H1 (cell line): ENCODE results near the gene DLL3. TPM values are rescaled to one million over a fixed set of nuclear protein-coding genes. Genes with fewer than 3 reads are reported as not detected.

Experiments
- CTCF ChIA-PET: fragments of 300-600 bp; sonication (Branson Sonifier 250); formaldehyde crosslinking; loops from one replicate; lab custom pipeline; 2021; ENCODE audit not compliant: partially characterized antibody; lab: Charles Lee
- POLR2A ChIA-PET: fragments of 300-600 bp; sonication (Branson Sonifier 250); formaldehyde crosslinking; loops from one replicate; lab custom pipeline; 2021; ENCODE audit warnings: inconsistent platforms; ENCODE audit not compliant: partially characterized antibody; lab: Charles Lee
- DNase-seq, 2 experiments: peaks; one replicate each; pipeline versions ENCODE4 v3.0.0 to v3.0.0-alpha.2; 2010 to 2022; ENCODE audit warnings: low spot score in 2 of 2, low read depth in 1 of 2, mixed read lengths in 1 of 2
- FAIRE-seq: peaks from 2 replicates; lab custom pipeline; 2011; peaks lifted over from hg19 to GRCh38; lab: Jason Lieb, UNC
- H2AFZ ChIP-seq: 2 replicates; pipeline ENCODE4 v1.8.1; 2012; ENCODE audit warnings: low read length, inconsistent platforms
- H2AK5ac ChIP-seq: 2 replicates; pipeline ENCODE4 v1.6.1; 2013; ENCODE audit warnings: low read depth, low read length
- H2BK120ac ChIP-seq: replicated peaks from 2 replicates; pipeline ENCODE3; 2013; ENCODE audit warnings: low read depth, low read length, inconsistent platforms
- H2BK12ac ChIP-seq: 2 replicates; pipeline ENCODE4 v1.6.1; 2013; ENCODE audit warnings: low read depth, low read length
- H2BK15ac ChIP-seq: 2 replicates; pipeline ENCODE4 v1.6.1; 2013; ENCODE audit warnings: low read length
- H2BK20ac ChIP-seq: 2 replicates; pipeline ENCODE4 v1.6.1; 2013; ENCODE audit warnings: low read length
- H2BK5ac ChIP-seq: 2 replicates; pipeline ENCODE4 v1.6.1; 2013; ENCODE audit warnings: low read depth, low read length
- H3K14ac ChIP-seq: 2 replicates; pipeline ENCODE4 v1.6.1; 2013; ENCODE audit warnings: inconsistent platforms; ENCODE audit not compliant: insufficient read length
- H3K18ac ChIP-seq: 2 replicates; pipeline ENCODE4 v1.6.1; 2013; ENCODE audit warnings: low read length; ENCODE audit errors: extremely low read depth
- H3K23ac ChIP-seq: 2 replicates; pipeline ENCODE4 v1.6.1; 2013; ENCODE audit warnings: inconsistent platforms; ENCODE audit not compliant: insufficient read length
- H3K23me2 ChIP-seq: 2 replicates; pipeline ENCODE4 v1.6.1; 2013; ENCODE audit warnings: low read depth, low read length
- H3K27ac ChIP-seq: 2 replicates; pipeline ENCODE4 v1.6.1; 2011; ENCODE audit warnings: low read depth, low read length, inconsistent platforms
- H3K27me3 ChIP-seq, 4 experiments: replicated peaks in 1 of 4; 1 replicate in 1 of 4; 2 replicates in 3 of 4; pipeline versions ENCODE4 v1.6.1 to v1.8.1; 2011 to 2013; ENCODE audit warnings: low read length in 3 of 4, mild to moderate bottlenecking in 3 of 4, inconsistent platforms in 2 of 4, mixed read lengths in 2 of 4, moderate library complexity in 1 of 4; ENCODE audit not compliant: control insufficient read depth in 3 of 4, insufficient read depth in 3 of 4; ENCODE audit errors: extremely low read depth in 1 of 4
- H3K36me3 ChIP-seq, 4 experiments: 2 replicates each; pipeline versions ENCODE4 v1.6.1 to v1.8.1; 2011 to 2013; ENCODE audit warnings: mild to moderate bottlenecking in 4 of 4, low read length in 3 of 4, moderate library complexity in 2 of 4, control low read depth in 1 of 4, inconsistent platforms in 1 of 4; ENCODE audit not compliant: insufficient read depth in 4 of 4, control insufficient read depth in 2 of 4
- H3K4ac ChIP-seq: replicated peaks from 2 replicates; pipeline ENCODE3; 2013; ENCODE audit warnings: low read length, low read depth, mixed read lengths, inconsistent platforms; ENCODE audit not compliant: insufficient read length
- H3K4me1 ChIP-seq, 4 experiments: replicated peaks in 1 of 4; 1 replicate in 1 of 4; 2 replicates in 3 of 4; pipeline versions ENCODE4 v1.6.1 to v1.8.1; 2011 to 2013; ENCODE audit warnings: low read length in 3 of 4, inconsistent platforms in 2 of 4, mixed read lengths in 1 of 4; ENCODE audit not compliant: insufficient read depth in 4 of 4, control insufficient read depth in 3 of 4
- H3K4me2 ChIP-seq, 2 experiments: 2 replicates each; pipeline versions ENCODE4 v1.6.1 to v1.8.1; 2011 to 2013; ENCODE audit warnings: low read depth in 2 of 2, low read length in 2 of 2, control low read depth in 1 of 2, inconsistent platforms in 1 of 2, mild to moderate bottlenecking in 1 of 2; ENCODE audit not compliant: insufficient read depth in 1 of 2
- H3K4me3 ChIP-seq, 4 experiments: fragments of 200-600, 300-600 bp in 1 of 4; sonication (generic), shearing (Covaris generic), sonication (Bioruptor Twin) in 1 of 4; 2 replicates each; pipeline versions ENCODE4 v1.5.1 to v1.8.1; 2011 to 2016; ENCODE audit warnings: low read length in 4 of 4, low read depth in 3 of 4, control low read depth in 2 of 4, inconsistent platforms in 2 of 4, mild to moderate bottlenecking in 2 of 4, mixed read lengths in 1 of 4, moderate library complexity in 1 of 4; ENCODE audit not compliant: insufficient read depth in 2 of 4; ENCODE audit errors: extremely low read depth in 1 of 4
- H3K56ac ChIP-seq: replicated peaks from 2 replicates; pipeline ENCODE3; 2013; ENCODE audit warnings: low read depth, mild to moderate bottlenecking, mixed read lengths, low read length, inconsistent platforms; ENCODE audit not compliant: insufficient read length
- H3K79me1 ChIP-seq: 2 replicates; pipeline ENCODE4 v1.6.1; 2013; ENCODE audit warnings: low read depth, low read length, control low read depth
- H3K79me2 ChIP-seq, 2 experiments: 2 replicates each; pipeline versions ENCODE4 v1.6.1 to v1.8.1; 2012 to 2013; ENCODE audit warnings: low read length in 2 of 2, mild to moderate bottlenecking in 2 of 2, inconsistent platforms in 1 of 2; ENCODE audit not compliant: insufficient read depth in 2 of 2, control insufficient read depth in 1 of 2
- H3K9ac ChIP-seq, 4 experiments: replicated peaks in 1 of 4; 1 replicate in 1 of 4; 2 replicates in 3 of 4; pipeline versions ENCODE4 v1.6.1 to v1.8.1; 2011 to 2013; ENCODE audit warnings: low read depth in 3 of 4, low read length in 3 of 4, control low read depth in 2 of 4, mild to moderate bottlenecking in 2 of 4, moderate library complexity in 2 of 4, inconsistent platforms in 1 of 4; ENCODE audit errors: extremely low read depth in 1 of 4
- H3K9me3 ChIP-seq, 2 experiments: 2 replicates each; pipeline versions ENCODE4 v1.6.1 to v1.8.1; 2012 to 2013; ENCODE audit warnings: mild to moderate bottlenecking in 2 of 2, moderate library complexity in 2 of 2, control low read depth in 1 of 2, inconsistent platforms in 1 of 2, low read depth in 1 of 2, low read length in 1 of 2, mixed read lengths in 1 of 2; ENCODE audit not compliant: insufficient read depth in 2 of 2
- H4K20me1 ChIP-seq, 2 experiments: replicated peaks in 1 of 2; 2 replicates each; pipeline versions ENCODE3 to v1.8.1; 2011 to 2013; ENCODE audit warnings: inconsistent platforms in 2 of 2, low read length in 2 of 2, mild to moderate bottlenecking in 1 of 2; ENCODE audit not compliant: insufficient read depth in 2 of 2, control insufficient read depth in 1 of 2
- H4K5ac ChIP-seq: 2 replicates; pipeline ENCODE4 v1.6.1; 2013; ENCODE audit warnings: low read length, low read depth, mixed read lengths, inconsistent platforms; ENCODE audit not compliant: insufficient read length
- H4K8ac ChIP-seq: 2 replicates; pipeline ENCODE4 v1.8.0; 2013; ENCODE audit warnings: mild to moderate bottlenecking, moderate library complexity, low read length, inconsistent platforms; ENCODE audit not compliant: insufficient read depth; ENCODE audit errors: extremely low read depth
- H4K91ac ChIP-seq: replicated peaks from 2 replicates; pipeline ENCODE3; 2013; ENCODE audit warnings: low read length, mixed read lengths, inconsistent platforms; ENCODE audit not compliant: insufficient read length
- CBX5 ChIP-seq: fragments of 300-800, 300-1000 bp; sonication (generic); IDR thresholded peaks from 2 replicates; pipeline ENCODE4 v1.7.1; 2016; ENCODE audit warnings: antibody characterized with exemption, low read length, low read depth
- CEBPB ChIP-seq: IDR thresholded peaks from 2 replicates; pipeline ENCODE4 v1.6.1; 2012; ENCODE audit warnings: low read depth, low read length
- CHD1 ChIP-seq: IDR thresholded peaks from 2 replicates; pipeline ENCODE4 v1.6.1; 2012; ENCODE audit warnings: low read depth, low read length, improper control_type of control experiment
- KDM4A ChIP-seq: IDR thresholded peaks from one replicate; pipeline ENCODE4 v1.7.1; 2012; ENCODE audit warnings: low read depth, mild to moderate bottlenecking, moderate library complexity, low read length, inconsistent platforms; ENCODE audit not compliant: severe bottlenecking
- KDM5A ChIP-seq: fragments of 200-600 bp; IDR thresholded peaks from 2 replicates; pipeline ENCODE4 v1.7.1; 2012; ENCODE audit warnings: mild to moderate bottlenecking, low read length, inconsistent platforms, mixed read lengths
- PHF8 ChIP-seq: fragments of 200-600 bp; sonication (generic); conservative IDR thresholded peaks from 2 replicates; pipeline ENCODE4 v1.7.1; 2012; ENCODE audit warnings: low read depth, mild to moderate bottlenecking, inconsistent platforms, low read length, moderate library complexity
- POLR2A ChIP-seq, 2 experiments: IDR thresholded peaks; 1 replicate in 1 of 2; 2 replicates in 1 of 2; pipeline ENCODE4 v1.6.1; 2011; ENCODE audit warnings: low read depth in 2 of 2, low read length in 2 of 2, mild to moderate bottlenecking in 2 of 2; ENCODE audit errors: control extremely low read depth in 1 of 2
- RXRA ChIP-seq: IDR thresholded peaks from 2 replicates; pipeline ENCODE4 v1.6.1; 2011; ENCODE audit warnings: low read depth, mild to moderate bottlenecking, low read length, moderate library complexity; ENCODE audit not compliant: insufficient read depth
- SIN3A ChIP-seq, 2 experiments: IDR thresholded peaks in 1 of 2; conservative IDR thresholded peaks in 1 of 2; 2 replicates each; pipeline ENCODE4 v1.6.1; 2011 to 2012; ENCODE audit warnings: low read length in 2 of 2, improper control_type of control experiment in 1 of 2, low read depth in 1 of 2, mild to moderate bottlenecking in 1 of 2
- SP4 ChIP-seq: IDR thresholded peaks from 2 replicates; pipeline ENCODE4 v1.6.1; 2012; ENCODE audit warnings: low read length, inconsistent platforms
- SUZ12 ChIP-seq: fragments of 200-600 bp; sonication (generic); IDR thresholded peaks from 2 replicates; pipeline ENCODE4 v1.6.1; 2012; ENCODE audit warnings: mild to moderate bottlenecking, inconsistent platforms, low read length, moderate library complexity, mixed read lengths
- TAF1 ChIP-seq: IDR thresholded peaks from 2 replicates; pipeline ENCODE4 v1.6.1; 2011; ENCODE audit warnings: mild to moderate bottlenecking, low read depth, low read length
- WGBS, 2 experiments: shearing (Covaris generic) in 1 of 2; methylation state at CpG; one replicate each; pipeline versions ENCODE4 v1.1.6 to v1.1.7; 2013 to 2015; ENCODE audit warnings: low lambda C conversion rate in 2 of 2, mixed read lengths in 2 of 2, inconsistent platforms in 1 of 2, low coverage in 1 of 2, missing lambda C conversion rate in 1 of 2; ENCODE audit not compliant: insufficient replicate concordance in 2 of 2, insufficient coverage in 1 of 2, insufficient read length in 1 of 2; ENCODE audit errors: extremely low coverage in 1 of 2, missing lambda C conversion rate in 1 of 2; 5-methylcytosine and 5-hydroxymethylcytosine counted together
- polyA plus RNA-seq, 7 experiments: library from polyadenylated mRNA; depleted of rRNA in 3 of 7; stranded (reverse) in 5 of 7; unstranded in 2 of 7; fragments of >200 nt in 5 of 7; fragments of 200-250 nt in 2 of 7; gene quantifications; 1 replicate in 5 of 7; 2 replicates in 1 of 7; 4 replicates in 1 of 7; pipeline versions ENCODE4 v1.2.1 to v1.2.3, GENCODE V29; 2011 to 2013; ENCODE audit warnings: missing spikeins in 2 of 7, mixed read lengths in 2 of 7
- total RNA-seq: library from RNA; stranded (reverse); fragmentation: NEBNext Ultra II Directional; extraction: Animal tissue kit (Norgen Biotek cat#: 25700); gene quantifications from 2 replicates; pipeline ENCODE4 v1.2.1, GENCODE V29; 2021

Gene DLL3
- total and polyA plus RNA-seq, 2 of the 8 experiments (the other 6 are each of a cell fraction or from before 2014, with no cell fraction given), result 12.2 to 13.8 TPM

DNA sequence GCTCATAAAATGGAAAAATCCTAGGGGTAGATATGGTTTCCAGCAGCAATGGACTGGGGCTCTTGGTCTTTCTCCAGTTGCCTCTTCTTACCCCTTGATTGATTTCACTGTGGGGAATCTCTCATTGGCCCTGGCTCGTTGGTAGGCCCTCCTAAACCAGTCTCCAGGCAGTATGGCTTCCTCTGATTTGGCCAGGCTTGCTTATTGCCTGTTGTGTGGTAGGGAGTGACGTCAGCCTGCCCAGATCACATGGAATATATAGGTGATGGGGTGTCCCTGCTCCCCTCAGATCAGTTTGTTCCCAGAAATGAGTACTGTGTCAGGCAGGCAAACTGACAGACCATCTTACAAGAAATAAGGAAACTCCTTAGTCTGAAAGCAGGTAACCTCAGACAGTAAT lies 10.5 kb downstream of the DLL3 start:
- H2BK120ac ChIP-seq, result no peak overlapping the region
- 87% methylated on average over 2 of the region's 2 CpGs; no CpG with 5 or more reads in 1 of the 2 experiments for WGBS, 2 experiments
- H3K23me2 ChIP-seq, result peaks cover 7% of the 10 kb centered on the region
- no peak overlapping the region for H4K91ac ChIP-seq
- H3K4me2 ChIP-seq, result no peak overlapping the region
- no peak overlapping the region for H3K18ac ChIP-seq
- no peak overlapping the region for H3K14ac ChIP-seq
- H3K4me1 ChIP-seq, result peaks cover 0 to 4% (median 0%) of the 10 kb centered on the region in 4 experiments; a peak in 2 of 7 replicates
- no peaks in the 10 kb centered on the region for H3K36me3 ChIP-seq
- H3K27me3 ChIP-seq, result peaks cover 25 to 51% (median 47%) of the 10 kb centered on the region in 4 experiments
- H3K56ac ChIP-seq, result no peak overlapping the region
- H4K20me1 ChIP-seq, result peaks cover 0 to 3% of the 10 kb centered on the region in 2 experiments
- ChIA-PET POLR2A (interaction anchor here (0.6 to 1.6 kb wide), 6 partner anchors 8 to 77 kb away, joined by 3 to 7 read pairs (median 3); no protein-coding TSS in a partner anchor), CTCF (interaction anchor here (0.8 to 1.2 kb wide), 3 partner anchors 9 to 35 kb away, joined by 3 to 4 read pairs (median 3); no protein-coding TSS in a partner anchor)
- FAIRE-seq, result no peak
- no peak overlapping the region for H3K23ac ChIP-seq
- H2BK15ac ChIP-seq, result no peak overlapping the region
- H3K4me3 ChIP-seq, result no peak overlapping the region
- no peaks in the 10 kb centered on the region for H3K79me1 ChIP-seq
- no peak overlapping the region for H2AK5ac ChIP-seq
- no peak overlapping the region for H2BK12ac ChIP-seq
- no peak overlapping the region for H2BK20ac ChIP-seq
- no peak overlapping the region for H2BK5ac ChIP-seq
- no peak overlapping the region for H4K8ac ChIP-seq
- H3K27ac ChIP-seq, result no peak overlapping the region
- no peak for DNase-seq
- peaks cover 0 to 6% of the 10 kb centered on the region in 2 experiments; a peak in 1 of 4 replicates for H3K9me3 ChIP-seq
- no peak overlapping the region for H3K9ac ChIP-seq
- H2AFZ ChIP-seq, result no peak overlapping the region
- TF ChIP-seq SUZ12 (no peak), CEBPB (no peak), SP4 (no peak), CHD1 (no peak), PHF8 (no peak), CBX5 (no peak), POLR2A (IDR thresholded peaks at IDR 0.05; ENCODE audit: control extremely low read depth in 1 of 2, low read depth in 2 of 2, low read length in 2 of 2) (no peak), RXRA (no peak), KDM4A (no peak), KDM5A (no peak), TAF1 (no peak), SIN3A (conservative IDR thresholded peaks at IDR 0.05 in 1 of 2, IDR thresholded peaks at IDR 0.05 in 1 of 2; ENCODE audit: low read depth in 1 of 2, low read length in 2 of 2) (no peak)
- TF ChIP-seq, all 59 proteins: peak for 0
- H4K5ac ChIP-seq, result no peak overlapping the region
- no peak overlapping the region for H3K4ac ChIP-seq
- no peaks in the 10 kb centered on the region for H3K79me2 ChIP-seq
